K562 (cell line): ENCODE results near the gene GAS2L1. TPM values are rescaled to one million over a fixed set of nuclear protein-coding genes. Genes with fewer than 3 reads are reported as not detected.

Experiments used
- ATAC-seq: fragments of 200-7000 bp; cut with Tn5 transposase; 3 replicates; pipeline ENCODE4 v1.9.1; 2020; ENCODE audit warnings: moderate library complexity
- BruUV-seq: library from RNA; stranded (reverse); fragments of 400-500 nt; replicated peaks from 2 replicates; lab custom pipeline; 2021; lab: Mats Ljungman, UMichigan
- CTCF ChIA-PET: fragments of 300-600 bp; formaldehyde crosslinking; extraction: SDS; loops from one replicate; lab custom pipeline; 2021; ENCODE audit warnings: low intra/inter-chr PET ratio; lab: Yijun Ruan, JAX
- POLR2A ChIA-PET: fragments of 300-600, 350-650 bp; sonication (Branson Sonifier 250); formaldehyde crosslinking; extraction: SDS; loops from one replicate; lab custom pipeline; 2021; ENCODE audit warnings: antibody characterized with exemption, inconsistent platforms; lab: Yijun Ruan, JAX
- DNase-seq, 4 experiments: peaks; one replicate each; pipeline versions ENCODE4 v3.0.0 to v3.0.0-alpha.2; 2011 to 2018; ENCODE audit warnings: low spot score in 3 of 4, mixed read lengths in 3 of 4; ENCODE audit errors: extremely low read depth in 1 of 4
- FAIRE-seq: peaks from 2 replicates; lab custom pipeline; 2011; peaks lifted over from hg19 to GRCh38; lab: Jason Lieb, UNC
- H2AFZ ChIP-seq: 2 replicates; pipeline ENCODE4 v1.6.0; 2011; ENCODE audit warnings: low read depth, low read length, control low read depth, inconsistent platforms
- H3K27ac ChIP-seq: fragments of 200-600 bp; 3 replicates; pipeline ENCODE4 v1.8.0; 2011; ENCODE audit warnings: low read depth, mild to moderate bottlenecking, control low read depth, inconsistent platforms, low read length, moderate library complexity, mixed read lengths; ENCODE audit errors: extremely low read depth
- H3K27me3 ChIP-seq, 2 experiments: fragments of 300-600 bp in 1 of 2; 2 replicates in 1 of 2; 3 replicates in 1 of 2; pipeline versions ENCODE4 v1.6.0 to v1.8.0; 2011; ENCODE audit warnings: inconsistent platforms in 2 of 2, low read length in 2 of 2, mild to moderate bottlenecking in 1 of 2, mixed read lengths in 1 of 2, moderate library complexity in 1 of 2; ENCODE audit not compliant: control insufficient read depth in 2 of 2, insufficient read depth in 2 of 2
- H3K36me3 ChIP-seq: fragments of 300-600 bp; 3 replicates; pipeline ENCODE4 v1.8.0; 2011; ENCODE audit warnings: mild to moderate bottlenecking, low read length, inconsistent platforms; ENCODE audit not compliant: control insufficient read depth, insufficient read depth
- H3K4me1 ChIP-seq, 2 experiments: fragments of 200-600 bp in 1 of 2; replicated peaks in 1 of 2; 2 replicates in 1 of 2; 3 replicates in 1 of 2; pipeline versions ENCODE4 v1.5.1 to v1.8.0; 2011; ENCODE audit warnings: inconsistent platforms in 2 of 2, low read length in 2 of 2, mild to moderate bottlenecking in 1 of 2, mixed read lengths in 1 of 2, moderate library complexity in 1 of 2; ENCODE audit not compliant: control insufficient read depth in 2 of 2, insufficient read depth in 2 of 2
- H3K4me2 ChIP-seq: 2 replicates; pipeline ENCODE4 v1.6.1; 2011; ENCODE audit warnings: low read length, control low read depth, inconsistent platforms, mixed read lengths; ENCODE audit not compliant: insufficient read depth
- H3K4me3 ChIP-seq: fragments of 200-600 bp; sonication (generic), shearing (Covaris generic); 2 replicates; pipeline ENCODE4 v1.5.1; 2016; ENCODE audit warnings: control low read depth, inconsistent platforms
- H3K79me2 ChIP-seq: fragments of 200-600 bp; 3 replicates; pipeline ENCODE4 v1.8.0; 2011; ENCODE audit warnings: low read length, inconsistent platforms; ENCODE audit not compliant: control insufficient read depth, insufficient read depth
- H3K9ac ChIP-seq, 2 experiments: 2 replicates each; pipeline versions ENCODE4 v1.6.0 to v1.6.1; 2011; ENCODE audit warnings: low read depth in 2 of 2, low read length in 2 of 2, control low read depth in 1 of 2, inconsistent platforms in 1 of 2, mild to moderate bottlenecking in 1 of 2, mixed read lengths in 1 of 2; ENCODE audit not compliant: insufficient read depth in 1 of 2
- H3K9me1 ChIP-seq: one replicate; pipeline ENCODE4 v1.6.0; 2011; ENCODE audit warnings: inconsistent platforms, mild to moderate bottlenecking, low read length, moderate library complexity; ENCODE audit not compliant: control insufficient read depth, insufficient read depth
- H3K9me3 ChIP-seq: replicated peaks from 2 replicates; pipeline ENCODE4 v1.5.1; 2011; ENCODE audit warnings: low read depth, low read length, inconsistent platforms; ENCODE audit not compliant: control insufficient read depth, insufficient read depth
- H4K20me1 ChIP-seq: replicated peaks from 2 replicates; pipeline ENCODE4 v1.6.1; 2011; ENCODE audit warnings: low read length, inconsistent platforms, mixed read lengths; ENCODE audit not compliant: control insufficient read depth, insufficient read depth
- DMBX1 ChIP-seq: fragments of 250-450 bp; sonication (Bioruptor Pico); IDR thresholded peaks from 2 replicates; pipeline ENCODE4 v1.8.0; 2022; ENCODE audit warnings: inconsistent platforms, mild to moderate bottlenecking, moderate library complexity, borderline replicate concordance
- ZNF175 ChIP-seq: fragments of 200-800 bp; sonication (Bioruptor generic); IDR thresholded peaks from 2 replicates; pipeline ENCODE4 v1.6.1; 2016; ENCODE audit warnings: low read depth, mild to moderate bottlenecking, missing genetic modification characterization, missing compliant biosample characterization
- ZNF277 ChIP-seq: fragments of 250-450 bp; sonication (Bioruptor Pico); IDR thresholded peaks from 2 replicates; pipeline ENCODE4 v1.8.0; 2022; ENCODE audit warnings: inconsistent platforms, mild to moderate bottlenecking, moderate library complexity, borderline replicate concordance
- WGBS: fragments of 100-300 bp; shearing (Covaris generic); methylation state at CpG from one replicate; pipeline ENCODE4 v1.1.6; 2016; ENCODE audit warnings: low coverage, mixed read lengths; ENCODE audit not compliant: insufficient coverage; ENCODE audit errors: missing lambda C conversion rate; 5-methylcytosine and 5-hydroxymethylcytosine counted together
- in situ Hi-C: fragments of 300-500 bp; cut with MboI; formaldehyde crosslinking; loops from 4 replicates; pipeline ENCODE4 v1.15.0; 2018; ENCODE audit warnings: inconsistent platforms, mixed read lengths
- intact Hi-C: fragments of 100-400 bp; cut with micrococcal nuclease; formaldehyde crosslinking; loops from 2 replicates; pipeline ENCODE4 v1.14.2; 2022
- polyA plus RNA-seq, 8 experiments: library from polyadenylated mRNA; depleted of rRNA in 4 of 8; stranded (reverse) in 5 of 8; unstranded in 3 of 8; fragments of >200 nt; fragmentation: Nextera tagmentation in 2 of 8; fragmentation: Illumina TruSeq in 1 of 8; extraction: Ambion mirVana in 2 of 8; extraction: Trizol in 1 of 8; gene quantifications; 2 replicates each; pipeline versions ENCODE4 v1.2.1 to v1.2.3, GENCODE V29; 2011 to 2014; ENCODE audit warnings: inconsistent platforms in 1 of 8, missing spikeins in 1 of 8
- total RNA-seq, 7 experiments: library from RNA; depleted of rRNA in 6 of 7; stranded (reverse); fragments of >200 nt in 6 of 7; fragmentation: Illumina TruSeq in 2 of 7; extraction: Trizol in 2 of 7; gene quantifications; 2 replicates each; pipeline versions ENCODE4 v1.2.1 to v1.2.3, GENCODE V29; 2011 to 2021; ENCODE audit warnings: low replicate concordance in 1 of 7

Gene GAS2L1
- total and polyA plus RNA-seq, 9 of the 15 experiments (the other 6 are each of a cell fraction or from before 2014, with no cell fraction given), result 0.56 to 19.7 (median 3.2) TPM

GRCh38 chr22:29335656-29336055, 29.2 kb downstream of the GAS2L1 start:
- no peak overlapping the region for H3K9ac ChIP-seq
- intact Hi-C loops, result no loop called here
- in situ Hi-C loops, result no loop called here
- no peak overlapping the region for H3K27ac ChIP-seq
- no peaks in the 10 kb centered on the region for H3K9me1 ChIP-seq
- no peak overlapping the region for H3K4me2 ChIP-seq
- no peaks in the 10 kb centered on the region for H3K27me3 ChIP-seq
- ATAC-seq (no peak), DNase-seq (no peak), FAIRE-seq (no peak)
- POLR2A ChIA-PET, result no interaction called here
- H3K4me3 ChIP-seq, result no peak overlapping the region
- H2AFZ ChIP-seq, result no peak overlapping the region
- H3K36me3 ChIP-seq, result peaks cover 54% of the 10 kb centered on the region; the same call in 2 of the 3 replicates
- no peaks in the 10 kb centered on the region for H3K9me3 ChIP-seq
- no peaks in the 10 kb centered on the region for H4K20me1 ChIP-seq
- WGBS, result 90% methylated on average over 5 of the region's 11 CpGs
- peaks cover 0 to 10% of the 10 kb centered on the region in 2 experiments; a peak in 2 of 5 replicates for H3K4me1 ChIP-seq
- CTCF ChIA-PET, result no interaction called here
- no TSS peak for BruUV-seq
- no peak for TF ChIP-seq ZNF175 (CRISPR knock-in tag)
- no peak for TF ChIP-seq ZNF277 (CRISPR knock-in tag)
- TF ChIP-seq DMBX1 (CRISPR knock-in tag), result no peak
- H3K79me2 ChIP-seq, result no peaks in the 10 kb centered on the region
